PFSK-1 (cell line): ENCODE data around the gene ADAMTS17.

Experiments
- POLR2AphosphoS5 ChIP-seq: IDR thresholded peaks from 2 replicates; pipeline ENCODE4 v1.6.1; 2012; ENCODE audit warnings: low read depth, mild to moderate bottlenecking, control low read depth, low read length, moderate library complexity
- SIN3A ChIP-seq: IDR thresholded peaks from 2 replicates; pipeline ENCODE4 v1.6.1; 2012; ENCODE audit warnings: mild to moderate bottlenecking, low read length, moderate library complexity, borderline replicate concordance; ENCODE audit not compliant: insufficient read depth

GRCh38 chr15:100385300-100386050, 43.7 kb upstream of the ADAMTS17 start:
- TF ChIP-seq POLR2AphosphoS5, result no peak
- no peak for TF ChIP-seq SIN3A
